HG03571 (cell line): ENCODE data around the gene GRIN3B.
"Not testable (repeated sequence)": the region's sequence is repeated elsewhere in the genome, so short reads cannot be mapped to it uniquely, and the experiment has no call there.

Source experiments
- ATAC-seq: cut with Tn5 transposase; IDR thresholded peaks from one replicate; pipeline ENCODE4 v1.9.1; 2021; ENCODE audit not compliant: unreplicated experiment

GRIN3B gene, protein sequence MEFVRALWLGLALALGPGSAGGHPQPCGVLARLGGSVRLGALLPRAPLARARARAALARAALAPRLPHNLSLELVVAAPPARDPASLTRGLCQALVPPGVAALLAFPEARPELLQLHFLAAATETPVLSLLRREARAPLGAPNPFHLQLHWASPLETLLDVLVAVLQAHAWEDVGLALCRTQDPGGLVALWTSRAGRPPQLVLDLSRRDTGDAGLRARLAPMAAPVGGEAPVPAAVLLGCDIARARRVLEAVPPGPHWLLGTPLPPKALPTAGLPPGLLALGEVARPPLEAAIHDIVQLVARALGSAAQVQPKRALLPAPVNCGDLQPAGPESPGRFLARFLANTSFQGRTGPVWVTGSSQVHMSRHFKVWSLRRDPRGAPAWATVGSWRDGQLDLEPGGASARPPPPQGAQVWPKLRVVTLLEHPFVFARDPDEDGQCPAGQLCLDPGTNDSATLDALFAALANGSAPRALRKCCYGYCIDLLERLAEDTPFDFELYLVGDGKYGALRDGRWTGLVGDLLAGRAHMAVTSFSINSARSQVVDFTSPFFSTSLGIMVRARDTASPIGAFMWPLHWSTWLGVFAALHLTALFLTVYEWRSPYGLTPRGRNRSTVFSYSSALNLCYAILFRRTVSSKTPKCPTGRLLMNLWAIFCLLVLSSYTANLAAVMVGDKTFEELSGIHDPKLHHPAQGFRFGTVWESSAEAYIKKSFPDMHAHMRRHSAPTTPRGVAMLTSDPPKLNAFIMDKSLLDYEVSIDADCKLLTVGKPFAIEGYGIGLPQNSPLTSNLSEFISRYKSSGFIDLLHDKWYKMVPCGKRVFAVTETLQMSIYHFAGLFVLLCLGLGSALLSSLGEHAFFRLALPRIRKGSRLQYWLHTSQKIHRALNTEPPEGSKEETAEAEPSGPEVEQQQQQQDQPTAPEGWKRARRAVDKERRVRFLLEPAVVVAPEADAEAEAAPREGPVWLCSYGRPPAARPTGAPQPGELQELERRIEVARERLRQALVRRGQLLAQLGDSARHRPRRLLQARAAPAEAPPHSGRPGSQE

DNA sequence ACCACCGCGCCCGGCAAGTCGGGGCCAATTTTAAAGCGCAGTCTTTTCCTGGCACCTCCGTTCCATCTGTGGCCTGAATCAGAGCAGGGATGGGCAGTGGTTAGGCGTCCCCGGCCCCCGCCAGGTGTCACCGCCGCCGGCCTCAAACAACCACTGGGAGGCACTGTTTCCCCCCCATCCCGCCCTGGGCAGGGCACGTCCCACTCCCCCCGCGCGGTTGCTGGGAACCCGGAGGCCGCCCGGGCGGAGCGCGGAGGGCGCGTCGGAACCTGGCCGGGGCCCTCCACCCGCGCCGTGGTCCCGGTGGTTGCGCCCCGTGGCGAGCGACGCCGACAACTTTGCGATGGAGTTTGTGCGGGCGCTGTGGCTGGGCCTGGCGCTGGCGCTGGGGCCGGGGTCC is at the start of gene GRIN3B:
Gene GRIN3B, plus strand, starts transcription at position 325 of the 400 bp plus-strand sequence. Its CDS starts 19 bp downstream, at position 344.
- no peak for ATAC-seq

DNA sequence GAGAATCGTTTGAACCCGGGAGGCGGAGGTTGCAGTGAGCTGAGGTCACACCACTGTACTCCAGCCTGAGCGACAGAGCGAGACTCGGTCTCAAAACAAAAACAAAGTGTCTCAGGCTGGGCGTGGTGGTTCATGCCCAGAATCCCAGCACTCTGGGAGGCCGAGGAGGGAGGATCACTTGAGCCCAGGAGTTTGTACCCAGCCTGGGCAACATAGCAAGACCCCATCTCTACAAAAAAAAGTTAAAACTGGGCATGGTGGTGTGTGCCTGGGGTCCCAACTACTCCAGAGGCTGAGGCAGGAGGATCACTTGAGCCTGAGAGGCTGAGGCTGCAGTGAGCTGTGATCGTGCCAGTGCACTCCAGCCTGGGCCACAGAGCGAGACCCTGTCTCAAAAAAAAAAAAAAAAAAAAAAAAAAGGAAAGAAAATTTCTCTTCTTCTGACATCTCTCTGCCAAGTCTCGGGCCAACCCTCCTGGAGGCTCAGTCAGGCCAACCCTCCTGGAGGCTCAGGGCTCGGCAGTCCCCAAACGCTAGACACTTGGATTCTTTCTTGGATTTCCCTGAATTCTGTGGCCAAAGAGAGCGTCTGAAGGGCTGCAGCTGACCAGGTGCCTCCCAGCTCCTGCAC is 48.1 kb upstream of the GRIN3B start:
- no peak for ATAC-seq

DNA sequence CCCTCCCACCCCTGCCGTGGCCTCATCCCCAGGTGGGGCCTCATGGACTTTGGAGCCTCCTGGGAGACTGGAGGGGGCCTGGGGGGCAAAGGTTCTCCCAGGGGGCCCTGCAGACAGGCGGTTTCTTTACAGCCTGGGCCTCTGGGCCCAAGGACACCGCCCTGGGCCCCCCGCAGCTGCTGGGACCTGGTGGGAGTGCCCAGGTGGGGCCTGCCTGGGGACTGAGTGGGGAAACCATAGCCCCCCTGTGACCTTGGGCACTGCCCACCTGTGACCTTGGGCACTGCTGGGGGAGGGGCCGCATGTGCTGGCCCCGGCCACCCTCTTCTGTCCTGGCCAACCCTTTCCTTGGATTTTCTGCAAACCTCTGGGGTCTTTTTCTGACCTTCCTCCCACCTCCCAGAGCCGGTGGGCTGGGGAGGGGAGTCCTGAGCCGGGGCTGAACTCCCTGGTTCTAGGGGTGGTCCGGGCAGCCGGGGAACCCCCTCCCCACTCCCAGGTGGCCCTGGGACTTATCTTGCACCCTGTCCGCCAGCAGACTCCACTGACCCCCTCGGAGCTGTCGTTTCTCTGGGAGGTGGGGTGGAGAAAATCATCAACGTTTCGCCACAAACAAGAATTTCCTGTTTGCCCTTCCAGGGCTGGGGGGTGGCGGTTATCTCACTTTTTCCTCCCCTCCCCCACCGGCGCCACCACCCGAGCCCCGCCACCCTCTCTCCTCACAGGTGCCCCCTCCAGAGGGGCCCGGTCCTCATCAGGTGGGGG is 47.4 kb upstream of the GRIN3B start:
- ATAC-seq = no peak

DNA sequence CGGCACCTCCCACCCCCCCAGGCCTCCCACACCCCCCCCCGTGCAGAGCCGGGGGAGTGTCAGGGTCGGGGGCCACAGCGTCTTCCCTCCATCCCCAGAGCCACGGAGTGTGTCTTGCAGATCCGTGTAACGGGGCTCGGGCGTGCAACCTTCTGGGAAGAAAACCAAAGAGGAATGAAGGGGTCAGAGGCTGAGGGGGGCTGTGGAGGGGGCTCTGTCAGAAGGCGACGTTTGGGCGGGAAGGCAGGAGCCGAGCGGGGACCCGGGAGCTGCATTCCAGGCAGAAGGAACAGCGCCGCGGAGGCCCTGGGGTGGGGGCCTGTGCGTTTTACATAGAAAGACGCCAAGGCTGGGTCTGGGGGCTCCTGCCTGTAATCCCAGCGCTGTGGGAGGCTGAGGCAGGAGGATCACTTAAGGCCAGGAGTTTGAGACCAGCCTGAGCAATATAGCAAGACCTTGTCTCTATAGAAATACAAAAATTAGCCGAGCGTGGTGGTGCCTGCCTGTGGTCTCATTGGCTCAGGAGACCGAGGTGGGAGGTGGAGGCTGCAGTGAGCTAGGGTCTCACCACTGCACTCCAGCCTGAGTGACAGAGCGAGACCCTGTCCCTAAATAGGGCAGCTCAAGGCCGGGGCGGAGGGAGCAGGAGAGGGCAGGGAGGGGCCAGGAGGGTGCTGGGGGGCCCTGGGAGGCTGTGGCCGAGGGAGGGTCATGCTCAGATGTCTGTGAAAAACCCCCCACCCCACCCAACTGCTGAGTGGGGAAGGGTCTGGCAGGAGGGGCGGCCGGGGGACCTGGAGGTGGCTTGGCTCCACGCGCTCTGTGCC is 46.6 kb upstream of the GRIN3B start:
- ATAC-seq = no peak

DNA sequence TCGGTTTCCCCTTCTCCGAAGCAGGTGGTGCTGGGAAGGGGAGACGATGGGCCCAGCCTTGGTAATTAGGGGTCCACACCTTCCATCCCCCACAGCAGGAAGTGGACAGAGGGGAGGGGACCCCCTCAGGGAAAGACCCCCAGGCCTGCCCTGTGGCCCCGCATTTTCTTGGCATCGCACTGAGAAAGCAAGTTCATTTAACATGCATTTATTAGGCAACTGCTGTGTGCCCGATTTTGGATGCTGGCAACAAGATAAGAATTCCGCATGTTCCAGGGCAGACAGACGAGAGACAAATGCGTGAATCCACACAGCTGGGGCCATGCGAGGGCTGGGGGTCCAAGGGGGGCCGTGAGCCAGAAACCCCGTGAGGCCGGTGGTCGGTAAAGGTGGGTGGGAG is 45.9 kb upstream of the GRIN3B start:
- no peak for ATAC-seq

DNA sequence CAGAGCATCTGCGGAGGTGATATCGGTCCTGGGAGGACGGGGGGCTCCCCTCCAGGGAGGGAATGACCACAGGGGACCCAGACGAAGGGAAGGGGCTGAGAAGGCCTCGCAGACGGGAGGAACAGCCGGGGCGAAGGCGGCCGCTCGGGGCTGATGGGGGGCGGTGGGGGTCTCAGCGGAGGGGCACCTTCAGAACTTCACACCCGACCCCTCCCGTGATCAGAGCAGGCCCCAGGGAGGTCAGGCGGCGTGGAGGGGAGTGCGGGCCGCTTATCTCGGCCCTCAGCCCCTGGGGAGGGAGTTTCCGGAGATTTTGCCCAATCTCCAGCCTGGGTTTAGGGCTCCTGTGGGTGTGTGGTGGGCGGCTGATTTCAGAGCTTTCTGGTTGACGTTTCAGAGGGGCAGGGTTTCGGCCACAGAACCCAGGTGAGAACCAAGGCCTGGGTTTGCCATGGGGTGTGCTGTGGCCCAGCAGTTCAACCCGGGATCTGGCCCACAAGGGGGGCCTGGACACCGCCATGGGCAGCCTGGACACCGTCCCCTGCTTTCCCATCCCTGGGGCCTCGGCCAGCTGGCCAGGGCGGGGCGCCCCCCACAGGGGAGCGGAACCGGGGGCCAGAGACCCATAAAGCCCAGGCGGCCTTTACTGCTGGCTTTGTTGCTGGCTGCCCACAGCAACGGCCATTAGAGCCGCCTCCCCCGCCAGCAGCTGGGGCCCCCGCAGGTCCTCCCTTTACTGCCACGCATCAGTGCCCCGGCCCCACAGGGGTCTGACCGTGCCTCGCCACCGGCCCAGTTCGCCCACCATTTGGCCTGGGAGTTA is 45.3 kb upstream of the GRIN3B start:
- ATAC-seq = no peak

DNA sequence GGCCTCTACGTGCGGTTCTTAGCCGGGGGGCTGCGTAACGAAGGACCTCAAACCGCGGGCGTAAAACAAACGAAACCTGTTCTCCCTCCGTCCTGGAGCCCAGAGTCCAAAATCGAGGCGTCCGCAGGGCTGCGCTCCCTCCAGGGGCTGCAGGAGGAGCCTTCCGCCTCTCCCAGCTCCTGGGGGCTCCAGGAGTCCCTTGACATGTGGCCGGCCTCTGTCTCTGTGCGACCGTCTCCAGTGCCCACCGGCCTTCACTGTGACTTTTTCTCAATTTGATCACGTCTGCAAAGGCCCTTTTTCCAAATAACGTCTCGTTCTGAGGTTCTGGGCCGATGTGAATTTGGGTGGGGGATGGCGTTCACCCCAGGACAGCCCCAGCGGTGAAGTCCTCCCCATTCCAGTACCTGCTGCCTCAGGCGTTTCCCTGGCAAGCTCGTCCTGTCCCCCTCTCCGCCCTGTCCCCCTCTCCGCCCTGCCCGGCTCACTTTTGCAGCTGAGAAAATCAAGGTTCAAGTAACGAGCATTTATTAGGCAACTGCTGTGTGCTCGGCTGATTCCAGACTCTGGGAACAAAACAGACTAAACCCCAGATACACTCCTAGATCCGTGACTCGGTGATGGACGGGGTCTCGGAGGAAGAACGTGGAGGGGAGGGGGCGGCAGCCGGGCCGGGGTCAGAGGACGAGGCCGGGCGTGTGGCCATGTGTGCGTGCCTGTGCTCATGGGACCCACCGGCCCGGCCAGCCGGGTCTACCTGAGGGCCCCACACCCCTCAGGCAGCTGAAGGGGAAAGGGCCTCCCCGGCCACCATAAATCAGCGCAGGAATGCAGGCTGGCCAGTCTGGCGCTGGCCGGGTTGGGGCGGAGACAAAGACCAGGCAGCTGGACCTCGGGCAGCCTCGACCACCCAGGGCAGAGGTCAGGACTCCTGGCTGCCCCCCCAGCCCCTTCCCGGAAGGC is 44.1 kb upstream of the GRIN3B start:
- ATAC-seq = no peak

DNA sequence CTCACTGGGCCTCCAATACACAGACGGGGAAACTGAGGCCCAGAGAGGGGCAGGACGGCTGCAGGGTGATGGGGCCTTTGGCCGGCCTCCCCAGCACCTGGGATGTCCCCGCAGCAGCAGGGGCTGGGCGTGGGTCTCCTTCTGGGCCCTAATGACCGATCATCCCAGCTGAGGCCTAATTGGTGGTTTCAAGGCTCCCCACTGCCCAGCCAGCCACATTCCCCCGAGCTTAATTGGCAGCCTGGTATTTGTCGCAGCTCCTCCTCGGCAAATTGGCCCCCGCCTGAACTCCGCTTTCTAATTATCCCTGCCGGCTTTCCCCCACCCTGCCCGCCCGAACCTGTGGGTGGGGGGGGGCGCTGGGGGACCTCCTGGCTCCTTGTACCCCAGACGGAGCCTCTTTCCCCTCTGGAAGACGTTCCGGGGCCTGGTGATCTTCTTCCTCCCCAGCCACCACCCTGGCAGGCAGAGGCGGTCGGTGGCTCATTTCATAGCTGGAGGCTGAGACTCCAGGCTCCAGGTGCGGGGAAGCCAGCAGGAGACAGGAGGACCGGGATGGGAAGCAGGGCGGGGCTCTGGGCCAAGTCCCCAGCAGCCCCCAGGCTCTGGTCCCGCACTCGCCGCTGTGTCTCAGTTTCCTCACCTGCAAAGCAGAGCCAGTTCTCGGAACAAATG is 43.3 kb upstream of the GRIN3B start:
- ATAC-seq = no peak

DNA sequence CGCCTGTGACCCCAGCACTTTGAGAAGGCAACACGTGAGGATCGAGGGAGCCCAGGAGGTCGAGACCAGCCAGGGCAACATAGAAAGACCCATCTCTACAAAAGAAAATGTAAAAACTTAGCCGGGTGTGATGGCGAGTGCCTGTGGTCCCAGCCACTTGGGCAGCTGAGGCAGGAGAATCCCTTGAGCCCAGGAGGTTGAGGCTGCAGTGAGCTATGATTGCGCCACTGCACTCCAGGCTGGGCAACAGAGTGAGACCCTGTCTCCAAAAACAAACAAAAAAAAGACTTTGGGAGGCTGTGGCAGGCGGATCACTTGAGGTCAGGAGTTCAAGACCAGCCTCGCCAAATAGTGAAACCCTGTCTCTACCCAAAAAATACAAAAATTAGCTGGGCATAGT is 42.6 kb upstream of the GRIN3B start:
- not testable (repeated sequence) for ATAC-seq

DNA sequence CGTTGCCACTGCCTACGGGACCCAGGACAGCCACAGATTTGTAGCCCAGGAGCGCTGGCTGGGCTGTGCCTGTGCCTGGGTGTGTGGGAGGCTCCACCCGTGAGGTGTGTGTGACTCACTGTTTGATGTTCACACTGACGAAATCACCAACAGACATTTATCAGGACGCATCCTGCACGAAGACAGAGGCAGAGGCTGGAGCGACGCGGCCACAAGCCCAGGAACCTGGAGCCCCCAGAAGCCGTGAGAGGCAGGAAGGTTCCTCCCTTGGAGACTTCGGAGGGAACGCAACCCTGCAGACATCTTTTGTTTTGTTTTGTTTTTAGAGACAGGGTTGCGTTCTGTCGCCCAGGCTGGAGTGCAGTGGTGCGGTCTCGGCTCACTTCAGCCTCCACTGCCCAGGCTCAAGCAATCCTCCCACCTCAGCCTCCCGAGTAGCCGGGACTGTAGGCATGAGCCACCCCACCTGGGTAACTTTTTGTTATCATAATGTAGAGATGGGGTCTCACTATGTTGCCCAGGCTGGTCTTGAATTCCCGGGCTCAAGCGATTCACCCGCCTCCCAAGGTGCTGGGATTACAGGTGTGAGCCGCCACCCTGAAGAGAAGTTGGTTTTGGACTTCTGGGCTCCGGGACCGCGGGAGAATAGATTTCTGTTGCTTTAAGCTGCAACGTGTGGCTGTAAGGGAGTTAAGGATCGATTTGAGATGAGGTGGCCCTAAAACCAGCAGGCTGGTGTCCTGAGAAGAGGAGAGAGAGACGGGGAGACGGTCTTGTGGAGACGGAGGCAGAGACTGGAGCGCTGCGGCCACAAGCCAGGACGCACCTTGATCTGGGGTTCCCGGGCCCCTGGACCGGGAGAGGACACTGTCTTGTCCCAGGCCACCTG is 41.0 kb upstream of the GRIN3B start:
- no peak for ATAC-seq

DNA sequence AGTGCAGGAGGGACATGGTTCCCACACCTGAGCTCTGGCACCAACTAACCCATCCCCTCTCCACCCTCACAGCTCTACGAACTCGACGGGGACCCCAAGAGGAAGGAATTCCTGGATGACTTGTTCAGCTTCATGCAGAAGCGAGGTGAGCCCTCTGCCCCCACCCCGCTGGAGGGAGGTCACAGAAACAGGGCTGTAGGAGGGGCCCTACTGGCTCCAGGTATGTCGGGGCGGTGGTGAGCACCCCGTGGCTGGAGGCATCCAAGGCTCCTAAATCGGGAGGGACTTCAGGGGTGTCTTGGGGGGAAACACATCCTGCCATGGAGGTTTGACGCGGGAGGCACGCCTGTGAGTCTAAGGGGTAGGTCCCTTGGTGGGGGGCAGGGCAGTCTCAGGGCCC is 40.2 kb upstream of the GRIN3B start:
- no peak for ATAC-seq

DNA sequence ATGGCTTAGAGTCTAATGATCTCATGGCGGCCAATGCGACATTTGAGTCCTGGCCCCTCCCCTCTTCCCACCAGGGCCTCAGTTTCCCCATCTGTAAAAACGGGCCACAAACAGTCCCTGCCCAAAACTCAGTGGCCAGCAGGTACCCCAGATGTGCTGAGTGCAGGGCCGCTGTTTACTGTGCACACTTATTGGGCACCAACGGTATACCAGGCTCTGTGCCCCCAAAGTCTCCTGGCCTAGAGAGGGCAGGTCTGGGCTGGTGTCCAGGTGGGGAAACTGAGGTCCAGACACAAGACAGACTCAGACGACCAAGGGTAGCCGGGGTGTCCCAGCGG is 39.6 kb upstream of the GRIN3B start:
- no peak for ATAC-seq

DNA sequence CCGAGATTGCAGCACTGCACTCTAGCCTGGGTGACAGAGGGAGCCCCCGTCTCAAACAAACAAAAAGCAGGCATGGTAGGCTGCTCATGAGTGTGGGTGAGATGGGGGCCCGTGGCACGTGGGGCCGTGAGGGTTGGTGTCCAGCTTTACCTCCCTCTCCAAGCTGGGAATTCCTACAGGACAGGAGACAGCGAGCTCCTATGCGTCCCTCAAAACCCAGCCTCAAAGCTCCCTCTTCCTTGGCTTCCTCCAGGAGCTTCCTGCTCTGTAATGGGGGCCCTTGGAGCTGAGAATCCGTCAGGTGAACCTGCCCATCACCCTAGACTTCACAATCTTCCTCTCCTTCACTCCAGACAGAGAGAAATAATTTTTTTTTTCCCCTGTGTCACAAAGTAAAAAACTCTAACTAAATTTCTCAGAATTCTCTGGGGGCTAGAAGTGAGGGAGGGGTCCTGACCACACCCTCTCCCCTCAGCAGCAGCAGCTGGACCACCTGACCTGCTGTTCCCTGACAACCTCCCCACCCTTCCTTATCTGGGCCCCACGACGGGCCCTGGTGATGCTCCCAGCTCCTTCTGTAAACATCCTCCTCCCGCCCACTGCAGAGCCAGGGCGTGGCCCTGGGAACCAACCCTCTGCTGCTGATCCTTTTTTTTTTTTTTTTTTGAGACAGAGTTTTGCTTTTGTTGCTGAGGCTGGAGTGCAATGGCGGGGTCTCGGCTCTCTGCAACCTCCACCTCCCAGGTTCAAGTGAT is 38.2 kb upstream of the GRIN3B start:
- ATAC-seq = no peak

DNA sequence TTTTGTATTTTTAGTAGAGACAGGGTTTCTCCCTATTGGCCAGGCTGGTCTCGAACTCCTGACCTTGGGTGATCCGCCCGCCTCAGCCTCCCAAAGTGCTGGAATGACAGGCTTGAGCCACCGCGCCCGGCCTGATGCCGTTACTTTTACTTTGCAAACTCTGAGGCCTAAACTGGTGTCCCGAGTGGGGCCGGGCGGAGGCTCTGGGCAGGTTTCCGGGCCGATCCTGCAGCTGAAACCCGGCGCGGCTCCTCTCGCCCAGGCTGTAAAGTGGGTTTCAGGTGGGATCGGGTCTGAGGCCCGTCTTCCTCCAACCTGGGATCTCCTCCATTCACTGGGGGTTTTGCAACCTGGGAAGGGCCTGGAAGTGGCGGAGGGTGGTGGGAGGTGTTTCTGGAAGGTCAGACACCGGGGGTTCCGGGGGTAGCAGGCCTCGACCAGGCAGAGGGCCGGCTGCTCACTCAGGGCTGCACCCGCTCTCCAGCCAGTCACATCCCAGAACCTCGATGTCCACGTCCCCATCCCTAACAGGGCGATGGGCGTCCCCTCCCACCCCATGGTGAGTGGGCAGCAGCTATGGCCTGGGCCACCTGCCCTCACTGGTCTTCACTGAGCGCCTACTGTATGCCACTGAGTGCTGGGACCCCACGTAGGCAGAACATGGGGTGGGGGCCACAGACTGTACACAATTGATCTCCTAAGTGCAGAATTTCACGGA is 37.4 kb upstream of the GRIN3B start:
- no peak for ATAC-seq

DNA sequence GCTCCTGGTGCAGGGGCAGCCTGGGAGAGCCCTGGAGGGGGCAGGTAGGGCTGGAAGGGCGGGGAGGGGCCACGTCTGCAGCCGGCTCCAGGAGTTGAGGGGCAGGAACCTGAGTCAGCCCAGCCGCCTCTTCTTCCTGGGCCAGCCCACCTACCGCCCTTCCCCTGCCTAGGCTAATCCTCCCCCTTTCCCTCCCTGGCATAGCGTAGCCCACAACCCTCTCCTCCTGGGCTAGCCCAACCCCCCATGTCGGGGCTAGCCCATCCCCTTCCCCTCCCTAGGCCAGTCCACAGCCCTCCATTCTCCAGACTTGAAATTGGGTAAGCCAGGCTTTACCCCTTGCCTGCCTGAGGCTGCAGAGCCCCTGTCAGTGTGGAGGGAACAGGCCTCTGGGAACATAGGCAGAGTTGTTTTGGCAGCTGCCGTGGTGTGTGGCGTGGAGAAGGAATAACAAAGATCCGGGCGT is 36.7 kb upstream of the GRIN3B start:
- no peak for ATAC-seq
